GM21526 (cell line): ENCODE results near the gene WSB1.
"Not testable (repeated sequence)": the region's sequence is repeated elsewhere in the genome, so short reads cannot be mapped to it uniquely, and the experiment has no call there.

ENCODE experiments used
- ATAC-seq: cut with Tn5 transposase; IDR thresholded peaks from one replicate; pipeline ENCODE4 v1.9.1; 2021; ENCODE audit warnings: moderate library complexity; ENCODE audit not compliant: unreplicated experiment, low FRiP score

WSB1 gene

GRCh38 chr17:27310565-27311110 lies 16.7 kb downstream of the WSB1 start:
- ATAC-seq: no peak

- ATAC-seq: no peak
Observed at GRCh38 chr17:27313301-27313700, 19.4 kb downstream of the WSB1 start.

GRCh38 chr17:27315322-27315721 lies 21.4 kb downstream of the WSB1 start:
- ATAC-seq: no peak

GRCh38 chr17:27315796-27316465 lies 22.0 kb downstream of the WSB1 start:
- no peak for ATAC-seq

GRCh38 chr17:27318228-27318627 lies 24.3 kb downstream of the WSB1 start:
- no peak for ATAC-seq

GRCh38 chr17:27318633-27319032 lies 24.7 kb downstream of the WSB1 start:
- no peak for ATAC-seq

- no peak for ATAC-seq
Observed at GRCh38 chr17:27319541-27320221, 25.8 kb downstream of the WSB1 start.

- no peak for ATAC-seq
Observed at GRCh38 chr17:27320222-27320560, 26.3 kb downstream of the WSB1 start.

- no peak for ATAC-seq
Observed at GRCh38 chr17:27321372-27321771, 27.5 kb downstream of the WSB1 start.

GRCh38 chr17:27322026-27322425 lies 28.1 kb downstream of the WSB1 start:
- no peak for ATAC-seq

- ATAC-seq: no peak
Observed at GRCh38 chr17:27322690-27323508, 29.0 kb downstream of the WSB1 start.

- ATAC-seq: no peak
Observed at GRCh38 chr17:27323538-27324215, 29.8 kb downstream of the WSB1 start.

GRCh38 chr17:27324771-27325339 lies 30.9 kb downstream of the WSB1 start:
- ATAC-seq: no peak

- no peak for ATAC-seq
Observed at GRCh38 chr17:27326051-27326450, 32.1 kb downstream of the WSB1 start.

GRCh38 chr17:27326585-27326984 lies 32.7 kb downstream of the WSB1 start:
- ATAC-seq: no peak

- no peak for ATAC-seq
Observed at GRCh38 chr17:27327397-27327796, 33.5 kb downstream of the WSB1 start.

GRCh38 chr17:27327871-27328270 lies 34.0 kb downstream of the WSB1 start:
- ATAC-seq: no peak

- ATAC-seq: not testable (repeated sequence)
Observed at GRCh38 chr17:27328686-27329085, 34.8 kb downstream of the WSB1 start.

- no peak for ATAC-seq
Observed at GRCh38 chr17:27329146-27329805, 35.4 kb downstream of the WSB1 start.

GRCh38 chr17:27332047-27332393 lies 38.1 kb downstream of the WSB1 start:
- ATAC-seq: no peak
